ENCODE results near the gene CYSTM1. TPM values are rescaled to one million over a fixed set of nuclear protein-coding genes. Genes with fewer than 3 reads are reported as not detected.

Gene CYSTM1
- total and polyA plus RNA-seq, 2 donors (not counting 3 experiments of a cell fraction or from before 2014, with no cell fraction given) = 28.9 to 41.5 TPM

- no peak for FAIRE-seq
- TF ChIP-seq POLR2A (IDR thresholded peaks at IDR 0.05; ENCODE audit: low read depth, low read length) (no peak), CTCF (IDR thresholded peaks at IDR 0.05; ENCODE audit: extremely low read depth in 1 of 2, insufficient read depth in 1 of 2, low read depth in 1 of 2, low read length in 2 of 2) (peak in 1 of 2 donors; percentile 4)
- no TSS peak for BruUV-seq (replicated peaks)
- Histone ChIP-seq H3K9ac (replicated peaks; ENCODE audit: extremely low read depth, insufficient read depth, low read length) (no peak overlapping the region), H3K4me1 (ENCODE audit: control insufficient read depth, extremely low read depth, insufficient read depth, low read length) (peaks cover 1% of the 10 kb centered on the region), H3K79me2 (ENCODE audit: control insufficient read depth, insufficient read depth, low read length) (no peaks in the 10 kb centered on the region), H4K20me1 (replicated peaks; ENCODE audit: control insufficient read depth, extremely low read depth, insufficient read depth, low read length) (no peaks in the 10 kb centered on the region), H2AFZ (ENCODE audit: low read depth, low read length) (no peak overlapping the region), H3K27me3 (ENCODE audit: control insufficient read depth in 2 of 2, insufficient read depth in 2 of 2, low read length in 2 of 2) (no peaks in the 10 kb centered on the region), H3K9me1 (replicated peaks; ENCODE audit: control insufficient read depth, extremely low read depth, insufficient read depth, low read length) (no peaks in the 10 kb centered on the region), H3K9me3 (replicated peaks; ENCODE audit: control insufficient read depth, insufficient read depth, low read length) (no peaks in the 10 kb centered on the region), H3K4me3 (replicated peaks in 1 of 3; ENCODE audit: insufficient read depth in 1 of 3, low read depth in 1 of 3, low read length in 3 of 3) (no peak overlapping the region), H3K4me2 (ENCODE audit: insufficient read depth, low read length) (no peak overlapping the region), H3K36me3 (ENCODE audit: control insufficient read depth in 2 of 2, extremely low read depth in 1 of 2, insufficient read depth in 2 of 2, low read length in 2 of 2) (no peaks in the 10 kb centered on the region), H3K27ac (ENCODE audit: insufficient read depth, low read depth, low read length) (no peak overlapping the region)
- dilution Hi-C loops (cut with MboI; ENCODE audit: extremely low pct_ligation_motif_present, low sequenced_read_pairs) (no loop called here), intact Hi-C loops (cut with micrococcal nuclease) (no loop called here)
- CTCF ChIA-PET = interaction anchor here (1.0 to 1.7 kb wide), 3 partner anchors 58 to 82 kb away, joined by 3 to 17 read pairs (median 4); no protein-coding TSS in a partner anchor
- POLR2A ChIA-PET = no interaction called here
- DNase-seq (ENCODE audit: low read depth, low spot score) = no peak
Measured at GRCh38 chr5:140227046-140227445, 52.1 kb downstream of the CYSTM1 start.

- dilution Hi-C loops (cut with MboI; ENCODE audit: extremely low pct_ligation_motif_present, low sequenced_read_pairs) = no loop called here
- ChIA-PET CTCF (interaction anchor here (0.7 kb wide), 1 partner anchor 131 kb away, joined by 3 read pairs; no protein-coding TSS in a partner anchor), POLR2A (no interaction called here)
Measured at GRCh38 chr5:140228364-140228837, 53.4 kb downstream of the CYSTM1 start.

More at GRCh38 chr5:140228364-140228837, 53.4 kb downstream of the CYSTM1 start:
- no TSS peak for BruUV-seq (replicated peaks)
- no peaks in the 10 kb centered on the region for H3K79me2 ChIP-seq (ENCODE audit: control insufficient read depth, insufficient read depth, low read length)
- no peak overlapping the region for H3K9ac ChIP-seq (replicated peaks; ENCODE audit: extremely low read depth, insufficient read depth, low read length)
- no peaks in the 10 kb centered on the region for H3K9me3 ChIP-seq (replicated peaks; ENCODE audit: control insufficient read depth, insufficient read depth, low read length)
- TF ChIP-seq CTCF (IDR thresholded peaks at IDR 0.05; ENCODE audit: extremely low read depth in 1 of 2, insufficient read depth in 1 of 2, low read depth in 1 of 2, low read length in 2 of 2) (no peak), POLR2AphosphoS5 (IDR thresholded peaks at IDR 0.05; ENCODE audit: insufficient read depth, low read depth, low read length) (no peak), EZH2 (IDR thresholded peaks at IDR 0.05; ENCODE audit: borderline replicate concordance, low read depth, low read length, severe bottlenecking) (no peak), MAX (IDR thresholded peaks at IDR 0.05; ENCODE audit: insufficient read depth, insufficient read length) (no peak), JUN (IDR thresholded peaks at IDR 0.05; ENCODE audit: borderline replicate concordance, insufficient read depth, insufficient read length, low read depth) (no peak), GATA2 (IDR thresholded peaks at IDR 0.05; ENCODE audit: insufficient read depth, insufficient read length, low read depth, low read length) (no peak), MYC (IDR thresholded peaks at IDR 0.05; ENCODE audit: low read depth, low read length) (no peak), FOS (IDR thresholded peaks at IDR 0.05; ENCODE audit: borderline replicate concordance, insufficient read depth, low read length) (no peak), POLR2A (IDR thresholded peaks at IDR 0.05; ENCODE audit: low read depth, low read length) (no peak)
- H4K20me1 ChIP-seq (replicated peaks; ENCODE audit: control insufficient read depth, extremely low read depth, insufficient read depth, low read length) = no peaks in the 10 kb centered on the region
- H3K27me3 ChIP-seq (ENCODE audit: control insufficient read depth in 2 of 2, insufficient read depth in 2 of 2, low read length in 2 of 2) = no peaks in the 10 kb centered on the region
- no peak overlapping the region for H3K4me2 ChIP-seq (ENCODE audit: insufficient read depth, low read length)
- FAIRE-seq (no peak), DNase-seq (ENCODE audit: low read depth, low spot score) (no peak)
- H3K27ac ChIP-seq (ENCODE audit: insufficient read depth, low read depth, low read length) = no peak overlapping the region
- H3K4me1 ChIP-seq (ENCODE audit: control insufficient read depth, extremely low read depth, insufficient read depth, low read length) = no peaks in the 10 kb centered on the region
- intact Hi-C loops (cut with micrococcal nuclease) = no loop called here
- no peaks in the 10 kb centered on the region for H3K9me1 ChIP-seq (replicated peaks; ENCODE audit: control insufficient read depth, extremely low read depth, insufficient read depth, low read length)
- no peak overlapping the region for H2AFZ ChIP-seq (ENCODE audit: low read depth, low read length)
- H3K4me3 ChIP-seq (replicated peaks in 1 of 3; ENCODE audit: insufficient read depth in 1 of 3, low read depth in 1 of 3, low read length in 3 of 3) = no peak overlapping the region
- H3K36me3 ChIP-seq (ENCODE audit: control insufficient read depth in 2 of 2, extremely low read depth in 1 of 2, insufficient read depth in 2 of 2, low read length in 2 of 2) = no peaks in the 10 kb centered on the region
